Neutrophil (primary cell): Measurements from ENCODE around the gene TYROBP.

Source experiments
- H3K27ac ChIP-seq: fragments of 200-600 bp; sonication (generic); 2 replicates; pipeline ENCODE4 v1.5.1; 2016; ENCODE audit warnings: mild to moderate bottlenecking, moderate library complexity
- H3K27me3 ChIP-seq: fragments of 200-600 bp; sonication (generic); 2 replicates; pipeline ENCODE4 v1.6.0; 2016; ENCODE audit warnings: mild to moderate bottlenecking
- H3K36me3 ChIP-seq: fragments of 200-600 bp; sonication (generic); 2 replicates; pipeline ENCODE4 v1.5.1; 2017
- H3K4me1 ChIP-seq, 2 experiments: fragments of 200-600 bp in 1 of 2; sonication (generic) in 1 of 2; 1 replicate in 1 of 2; 2 replicates in 1 of 2; pipeline versions ENCODE4 v1.5.1 to v1.6.1; 2013 to 2016; ENCODE audit warnings: low read depth in 1 of 2, low read length in 1 of 2, mild to moderate bottlenecking in 1 of 2, moderate library complexity in 1 of 2; ENCODE audit not compliant: control insufficient read depth in 1 of 2, insufficient read depth in 1 of 2
- H3K4me3 ChIP-seq, 2 experiments: fragments of 200-600 bp in 1 of 2; sonication (generic) in 1 of 2; 1 replicate in 1 of 2; 2 replicates in 1 of 2; pipeline ENCODE4 v1.5.1; 2013 to 2016; ENCODE audit warnings: low read depth in 1 of 2, low read length in 1 of 2, mild to moderate bottlenecking in 1 of 2, moderate library complexity in 1 of 2
- H3K9me3 ChIP-seq: fragments of 200-600 bp; sonication (generic); 2 replicates; pipeline ENCODE4 v1.5.1; 2016
- TF ChIP-seq, protein P1 (sequence below): fragments of 200-600 bp; sonication (generic); IDR thresholded peaks from 2 replicates; pipeline ENCODE4 v1.5.1; 2016; ENCODE audit warnings: antibody characterized with exemption

TYROBP gene

DNA sequence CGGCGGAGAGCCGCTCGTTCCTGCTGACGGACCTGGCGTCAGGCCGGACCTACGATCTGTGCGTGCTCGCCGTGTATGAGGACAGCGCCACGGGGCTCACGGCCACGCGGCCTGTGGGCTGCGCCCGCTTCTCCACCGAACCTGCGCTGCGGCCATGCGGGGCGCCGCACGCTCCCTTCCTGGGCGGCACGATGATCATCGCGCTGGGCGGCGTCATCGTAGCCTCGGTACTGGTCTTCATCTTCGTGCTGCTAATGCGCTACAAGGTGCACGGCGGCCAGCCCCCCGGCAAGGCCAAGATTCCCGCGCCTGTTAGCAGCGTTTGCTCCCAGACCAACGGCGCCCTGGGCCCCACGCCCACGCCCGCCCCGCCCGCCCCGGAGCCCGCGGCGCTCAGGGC is 36.5 kb upstream of the TYROBP start:
- TF ChIP-seq, protein P1, sequence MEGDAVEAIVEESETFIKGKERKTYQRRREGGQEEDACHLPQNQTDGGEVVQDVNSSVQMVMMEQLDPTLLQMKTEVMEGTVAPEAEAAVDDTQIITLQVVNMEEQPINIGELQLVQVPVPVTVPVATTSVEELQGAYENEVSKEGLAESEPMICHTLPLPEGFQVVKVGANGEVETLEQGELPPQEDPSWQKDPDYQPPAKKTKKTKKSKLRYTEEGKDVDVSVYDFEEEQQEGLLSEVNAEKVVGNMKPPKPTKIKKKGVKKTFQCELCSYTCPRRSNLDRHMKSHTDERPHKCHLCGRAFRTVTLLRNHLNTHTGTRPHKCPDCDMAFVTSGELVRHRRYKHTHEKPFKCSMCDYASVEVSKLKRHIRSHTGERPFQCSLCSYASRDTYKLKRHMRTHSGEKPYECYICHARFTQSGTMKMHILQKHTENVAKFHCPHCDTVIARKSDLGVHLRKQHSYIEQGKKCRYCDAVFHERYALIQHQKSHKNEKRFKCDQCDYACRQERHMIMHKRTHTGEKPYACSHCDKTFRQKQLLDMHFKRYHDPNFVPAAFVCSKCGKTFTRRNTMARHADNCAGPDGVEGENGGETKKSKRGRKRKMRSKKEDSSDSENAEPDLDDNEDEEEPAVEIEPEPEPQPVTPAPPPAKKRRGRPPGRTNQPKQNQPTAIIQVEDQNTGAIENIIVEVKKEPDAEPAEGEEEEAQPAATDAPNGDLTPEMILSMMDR: no peak
- Histone ChIP-seq H3K27me3 (peaks cover 9% of the 10 kb centered on the region), H3K36me3 (no peaks in the 10 kb centered on the region), H3K27ac (no peak overlapping the region), H3K9me3 (no peaks in the 10 kb centered on the region), H3K4me1 (peaks cover 7% of the 10 kb centered on the region in 2 experiments), H3K4me3 (no peak overlapping the region)

DNA sequence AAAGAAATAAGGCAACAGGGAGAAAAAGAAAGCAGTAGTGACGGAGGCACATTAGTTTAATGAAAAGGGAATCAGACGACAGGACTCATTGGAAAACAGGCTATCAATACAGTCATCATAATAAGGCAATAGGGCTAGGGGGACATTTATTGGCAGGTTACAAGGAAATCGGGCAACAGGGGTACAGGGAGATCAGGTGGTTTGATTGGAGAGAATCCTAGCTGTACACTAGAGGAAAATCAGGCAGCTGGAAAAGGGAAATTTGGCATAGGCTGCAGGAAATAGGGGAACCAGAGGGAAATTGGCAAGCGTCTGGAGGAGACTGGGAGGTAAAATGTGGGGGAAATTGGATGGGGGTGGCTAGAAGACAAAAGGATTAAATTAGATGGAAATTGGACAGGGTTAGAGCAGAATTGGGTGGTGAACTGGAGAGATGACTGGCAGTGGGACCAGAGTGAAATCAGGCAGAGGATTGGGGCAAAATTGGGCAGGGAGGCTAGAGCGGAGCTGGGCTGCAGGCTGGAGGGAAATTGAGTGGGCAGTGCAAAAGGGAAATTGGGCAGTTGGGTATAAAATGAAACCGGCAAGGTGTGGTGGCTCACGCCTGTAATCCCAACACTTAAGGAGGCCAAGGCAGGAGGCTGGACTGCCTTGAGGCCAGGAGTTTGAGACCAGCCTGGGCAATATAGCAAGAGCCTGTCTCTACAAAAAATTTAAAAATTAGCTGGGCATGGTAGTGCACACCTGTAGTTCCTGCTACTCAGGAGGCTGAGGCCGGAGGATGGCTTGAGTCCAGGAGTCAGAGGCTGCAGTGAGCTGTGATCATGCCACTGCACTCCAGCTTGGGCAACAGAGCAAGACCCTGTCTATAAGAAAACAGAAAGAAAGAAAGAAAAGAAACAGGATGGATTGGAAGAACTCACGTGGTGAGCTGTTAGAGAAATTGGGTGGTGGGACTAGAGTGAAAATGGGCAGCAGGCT is 35.5 kb upstream of the TYROBP start:
- Histone ChIP-seq H3K27ac (no peak overlapping the region), H3K4me3 (no peak overlapping the region), H3K9me3 (no peaks in the 10 kb centered on the region), H3K36me3 (no peaks in the 10 kb centered on the region), H3K4me1 (peaks cover 7% of the 10 kb centered on the region in 2 experiments), H3K27me3 (peaks cover 15% of the 10 kb centered on the region)
- TF ChIP-seq, protein P1: no peak

DNA sequence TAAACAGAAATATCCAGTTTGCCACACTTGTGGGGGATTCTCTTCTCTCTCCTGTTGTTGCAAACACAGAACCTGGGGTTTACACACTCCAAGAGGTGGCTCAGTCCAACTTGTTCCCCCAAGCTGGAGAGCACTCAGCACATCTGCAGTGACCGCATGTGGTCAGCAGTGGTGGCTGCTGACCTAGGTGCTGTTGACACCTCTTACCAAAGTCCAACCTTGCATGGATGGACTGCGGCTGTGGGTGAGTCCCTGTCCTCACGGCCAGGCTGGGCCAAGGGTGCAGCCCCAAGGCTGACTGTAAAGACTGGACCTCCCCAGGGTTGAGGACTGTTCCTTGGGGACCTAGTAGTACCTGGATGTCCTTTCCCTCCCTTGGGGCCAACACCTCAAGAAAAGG is 34.1 kb upstream of the TYROBP start:
- peaks cover 1% of the 10 kb centered on the region in 2 experiments for H3K4me1 ChIP-seq
- no peaks in the 10 kb centered on the region for H3K36me3 ChIP-seq
- no peaks in the 10 kb centered on the region for H3K9me3 ChIP-seq
- H3K27ac ChIP-seq: no peak overlapping the region
- peaks cover 28% of the 10 kb centered on the region for H3K27me3 ChIP-seq
- TF ChIP-seq, protein P1: no peak
- H3K4me3 ChIP-seq: no peak overlapping the region

DNA sequence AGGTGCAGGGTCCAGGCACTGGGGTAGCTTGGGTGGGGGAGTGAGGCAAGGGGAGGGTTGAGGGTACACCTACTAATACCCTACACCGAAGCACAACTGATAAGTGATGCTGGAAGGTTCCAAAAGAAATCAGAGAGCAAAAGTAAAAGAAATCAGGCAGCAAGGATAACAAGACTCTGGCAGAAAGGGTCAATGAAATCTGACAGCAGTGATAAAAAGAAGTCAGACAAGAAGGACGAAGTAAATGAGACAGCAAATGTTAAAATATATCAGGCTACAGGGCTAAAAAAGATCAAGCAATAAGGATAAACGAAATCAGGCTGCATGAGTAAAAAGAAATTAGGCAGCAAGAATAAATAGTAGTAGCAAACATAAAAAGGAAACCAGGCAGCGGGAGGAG is 32.7 kb upstream of the TYROBP start:
- H3K9me3 ChIP-seq: no peaks in the 10 kb centered on the region
- TF ChIP-seq, protein P1: no peak
- peaks cover 42% of the 10 kb centered on the region for H3K27me3 ChIP-seq
- H3K4me1 ChIP-seq: no peaks in the 10 kb centered on the region
- no peaks in the 10 kb centered on the region for H3K36me3 ChIP-seq
- no peak overlapping the region for H3K4me3 ChIP-seq
- no peak overlapping the region for H3K27ac ChIP-seq

DNA sequence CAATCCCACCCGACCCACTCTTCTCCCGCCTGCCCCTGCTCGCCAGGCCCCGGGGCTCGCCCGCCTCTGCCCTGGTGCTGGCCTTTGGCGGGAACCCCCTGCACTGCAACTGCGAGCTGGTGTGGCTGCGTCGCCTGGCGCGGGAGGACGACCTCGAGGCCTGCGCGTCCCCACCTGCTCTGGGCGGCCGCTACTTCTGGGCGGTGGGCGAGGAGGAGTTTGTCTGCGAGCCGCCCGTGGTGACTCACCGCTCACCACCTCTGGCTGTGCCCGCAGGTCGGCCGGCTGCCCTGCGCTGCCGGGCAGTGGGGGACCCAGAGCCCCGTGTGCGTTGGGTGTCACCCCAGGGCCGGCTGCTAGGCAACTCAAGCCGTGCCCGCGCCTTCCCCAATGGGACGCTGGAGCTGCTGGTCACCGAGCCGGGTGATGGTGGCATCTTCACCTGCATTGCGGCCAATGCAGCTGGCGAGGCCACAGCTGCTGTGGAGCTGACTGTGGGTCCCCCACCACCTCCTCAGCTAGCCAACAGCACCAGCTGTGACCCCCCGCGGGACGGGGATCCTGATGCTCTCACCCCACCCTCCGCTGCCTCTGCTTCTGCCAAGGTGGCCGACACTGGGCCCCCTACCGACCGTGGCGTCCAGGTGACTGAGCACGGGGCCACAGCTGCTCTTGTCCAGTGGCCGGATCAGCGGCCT is 32.1 kb upstream of the TYROBP start:
- no peaks in the 10 kb centered on the region for H3K36me3 ChIP-seq
- H3K4me3 ChIP-seq: no peak overlapping the region
- no peaks in the 10 kb centered on the region for H3K9me3 ChIP-seq
- H3K27me3 ChIP-seq: peaks cover 48% of the 10 kb centered on the region
- H3K27ac ChIP-seq: no peak overlapping the region
- H3K4me1 ChIP-seq: no peaks in the 10 kb centered on the region
- TF ChIP-seq, protein P1: no peak
